ENCODE measurements around the gene OGDHL. TPM values are rescaled to one million over a fixed set of nuclear protein-coding genes. Genes with fewer than 3 reads are reported as not detected.

OGDHL gene
- total RNA-seq, 2 donors from 2014 or later = not detected

DNA sequence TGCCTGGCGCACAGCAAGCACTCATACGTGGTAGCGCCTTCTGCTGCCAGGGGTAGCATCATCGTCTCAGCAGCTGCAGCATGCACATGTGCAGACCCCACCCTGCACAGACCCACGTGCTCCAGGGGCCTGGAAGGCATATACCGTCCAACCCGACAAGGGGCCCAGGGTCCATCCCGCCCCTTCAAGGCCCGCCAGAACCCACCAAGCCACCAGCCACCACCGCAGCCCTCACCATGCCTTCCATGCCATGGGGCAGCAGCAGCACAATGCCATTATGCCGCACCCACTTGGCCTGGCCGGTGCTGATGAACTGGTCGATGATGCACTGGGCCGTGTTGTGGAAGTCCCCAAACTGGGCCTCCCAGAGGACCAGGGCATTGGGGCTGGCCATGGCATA, 22.7 kb downstream of the OGDHL start:
- no peaks in the 10 kb centered on the region for H3K27me3 ChIP-seq (replicated peaks; ENCODE audit: insufficient read depth)
- no peaks in the 10 kb centered on the region for H3K9me3 ChIP-seq
- no peaks in the 10 kb centered on the region for H3K4me1 ChIP-seq (ENCODE audit: control insufficient read depth in 1 of 2, low read depth in 2 of 2)
- H3K36me3 ChIP-seq = no peaks in the 10 kb centered on the region
- H3K27ac ChIP-seq = no peak overlapping the region
- DNase-seq (ENCODE audit: low spot score) (no peak), ATAC-seq (ENCODE audit: insufficient number of reproducible peaks, low FRiP score, low read depth) (no peak)
- TF ChIP-seq, protein P1, sequence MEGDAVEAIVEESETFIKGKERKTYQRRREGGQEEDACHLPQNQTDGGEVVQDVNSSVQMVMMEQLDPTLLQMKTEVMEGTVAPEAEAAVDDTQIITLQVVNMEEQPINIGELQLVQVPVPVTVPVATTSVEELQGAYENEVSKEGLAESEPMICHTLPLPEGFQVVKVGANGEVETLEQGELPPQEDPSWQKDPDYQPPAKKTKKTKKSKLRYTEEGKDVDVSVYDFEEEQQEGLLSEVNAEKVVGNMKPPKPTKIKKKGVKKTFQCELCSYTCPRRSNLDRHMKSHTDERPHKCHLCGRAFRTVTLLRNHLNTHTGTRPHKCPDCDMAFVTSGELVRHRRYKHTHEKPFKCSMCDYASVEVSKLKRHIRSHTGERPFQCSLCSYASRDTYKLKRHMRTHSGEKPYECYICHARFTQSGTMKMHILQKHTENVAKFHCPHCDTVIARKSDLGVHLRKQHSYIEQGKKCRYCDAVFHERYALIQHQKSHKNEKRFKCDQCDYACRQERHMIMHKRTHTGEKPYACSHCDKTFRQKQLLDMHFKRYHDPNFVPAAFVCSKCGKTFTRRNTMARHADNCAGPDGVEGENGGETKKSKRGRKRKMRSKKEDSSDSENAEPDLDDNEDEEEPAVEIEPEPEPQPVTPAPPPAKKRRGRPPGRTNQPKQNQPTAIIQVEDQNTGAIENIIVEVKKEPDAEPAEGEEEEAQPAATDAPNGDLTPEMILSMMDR (IDR thresholded peaks at IDR 0.05) = no peak
- H3K4me3 ChIP-seq = no peak overlapping the region

DNA sequence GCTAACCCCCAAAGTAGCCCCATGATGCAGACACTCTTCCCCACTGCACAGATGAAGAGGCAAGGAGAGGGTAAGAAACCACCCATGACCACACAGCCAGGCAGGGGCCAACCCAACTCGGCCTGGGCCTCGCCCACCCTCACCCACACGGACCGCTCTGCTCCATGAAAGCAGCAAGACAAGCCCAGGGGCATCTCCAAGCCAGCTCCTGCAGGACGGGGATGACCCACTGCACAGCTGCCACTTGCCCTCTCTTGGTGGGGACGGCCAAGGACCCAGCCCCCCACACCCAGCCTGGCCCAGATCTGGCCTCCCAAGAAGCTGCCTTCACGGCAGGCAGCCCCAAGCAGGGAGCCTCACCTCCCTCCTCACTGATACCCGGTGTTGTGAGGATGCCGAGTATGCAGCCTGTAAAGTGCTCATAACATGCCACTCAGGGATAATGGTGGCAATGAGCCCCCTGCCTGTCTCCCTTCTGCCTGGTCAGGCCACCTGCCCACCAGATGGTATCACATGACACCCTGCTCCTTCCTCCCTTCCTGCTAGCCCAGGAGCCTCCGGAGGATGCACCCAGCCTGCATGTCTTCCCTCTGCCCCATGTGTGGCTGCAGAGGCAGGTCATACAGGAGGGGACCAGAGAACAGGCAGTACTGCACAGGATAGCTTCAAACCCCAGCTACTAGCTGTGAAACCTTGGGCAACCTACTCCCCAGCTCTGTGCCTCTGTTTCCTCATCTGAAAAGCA, 23.3 kb downstream of the OGDHL start:
- DNase-seq (ENCODE audit: low spot score) = no peak
- Histone ChIP-seq H3K36me3 (no peaks in the 10 kb centered on the region), H3K9me3 (no peaks in the 10 kb centered on the region), H3K27me3 (replicated peaks; ENCODE audit: insufficient read depth) (no peaks in the 10 kb centered on the region), H3K4me3 (no peak overlapping the region), H3K27ac (no peak overlapping the region), H3K4me1 (ENCODE audit: control insufficient read depth in 1 of 2, low read depth in 2 of 2) (no peaks in the 10 kb centered on the region)
- TF ChIP-seq, protein P1 (IDR thresholded peaks at IDR 0.05) = no peak
- no peak for ATAC-seq (ENCODE audit: insufficient number of reproducible peaks, low FRiP score, low read depth)

DNA sequence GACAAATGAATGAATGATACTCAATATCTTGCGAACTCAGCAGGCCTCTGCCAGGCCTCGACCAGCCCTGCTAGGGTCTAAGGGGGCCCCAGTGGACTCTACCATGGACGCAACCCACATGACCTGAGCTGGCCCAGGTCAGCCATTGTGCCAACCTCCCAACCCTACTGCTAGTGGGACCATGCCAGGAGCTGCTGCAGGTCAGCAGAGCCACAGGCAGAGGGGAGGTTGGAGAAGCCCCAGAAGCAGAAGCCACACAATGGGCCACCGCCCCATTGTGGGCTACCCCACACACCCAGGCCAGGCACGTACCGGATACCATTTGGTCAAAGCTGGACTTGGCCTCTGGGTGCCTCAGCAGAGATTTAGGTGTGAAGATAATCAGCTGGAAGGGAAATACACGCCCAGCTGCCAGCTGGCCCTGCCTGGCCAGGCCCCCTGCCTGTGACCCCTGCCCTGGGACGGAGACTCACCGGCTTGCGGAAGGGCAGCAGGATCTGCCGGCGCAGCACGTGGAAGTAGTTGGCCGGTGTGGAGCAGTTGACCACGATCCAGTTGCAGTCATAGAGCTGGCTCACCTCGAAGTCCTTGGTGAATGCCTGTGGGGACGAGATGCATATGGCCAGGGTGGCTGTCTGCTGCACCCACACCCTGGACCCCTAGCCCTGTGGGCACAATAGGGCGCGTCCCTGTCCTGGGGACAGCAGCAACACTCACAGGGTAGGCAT, 24.5 kb downstream of the OGDHL start:
- Histone ChIP-seq H3K4me1 (ENCODE audit: control insufficient read depth in 1 of 2, low read depth in 2 of 2) (no peaks in the 10 kb centered on the region), H3K4me3 (no peak overlapping the region), H3K27ac (no peak overlapping the region), H3K9me3 (no peaks in the 10 kb centered on the region), H3K27me3 (replicated peaks; ENCODE audit: insufficient read depth) (no peaks in the 10 kb centered on the region), H3K36me3 (no peaks in the 10 kb centered on the region)
- DNase-seq (ENCODE audit: low spot score) = no peak
- TF ChIP-seq, protein P1 (IDR thresholded peaks at IDR 0.05) = no peak
- no peak for ATAC-seq (ENCODE audit: insufficient number of reproducible peaks, low FRiP score, low read depth)

DNA sequence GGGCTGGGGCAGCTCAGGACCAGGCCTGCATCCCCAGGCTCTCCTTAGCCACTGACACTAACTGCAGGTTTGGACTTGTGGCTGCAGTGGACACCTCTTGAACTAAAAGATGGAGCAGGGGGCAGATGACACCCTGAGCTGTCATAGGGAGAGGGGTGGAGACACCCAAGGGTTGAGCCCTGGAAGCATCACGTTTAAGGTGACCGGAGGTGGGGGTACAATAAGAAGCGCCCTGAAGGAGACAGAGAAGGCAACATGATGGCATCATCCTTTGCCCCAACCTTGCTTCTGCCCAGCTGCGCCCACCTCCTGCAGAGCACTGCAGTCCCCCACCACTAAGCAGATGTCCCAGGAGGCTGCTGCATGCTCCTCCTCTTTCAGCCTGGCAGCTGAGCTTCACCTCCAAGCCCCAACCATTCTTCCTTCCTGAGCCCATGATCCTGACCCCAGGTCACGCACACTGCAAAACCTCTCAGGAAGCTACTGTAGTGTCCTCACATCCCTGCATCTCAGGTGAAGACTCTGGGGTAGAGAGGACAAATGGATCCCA, 25.5 kb downstream of the OGDHL start:
- TF ChIP-seq, protein P1 (IDR thresholded peaks at IDR 0.05) = no peak
- H3K9me3 ChIP-seq = no peaks in the 10 kb centered on the region
- H3K4me1 ChIP-seq (ENCODE audit: control insufficient read depth in 1 of 2, low read depth in 2 of 2) = no peaks in the 10 kb centered on the region
- H3K27ac ChIP-seq = no peak overlapping the region
- no peak overlapping the region for H3K4me3 ChIP-seq
- no peaks in the 10 kb centered on the region for H3K36me3 ChIP-seq
- no peak for DNase-seq (ENCODE audit: low spot score)
- H3K27me3 ChIP-seq (replicated peaks; ENCODE audit: insufficient read depth) = no peaks in the 10 kb centered on the region
- no peak for ATAC-seq (ENCODE audit: insufficient number of reproducible peaks, low FRiP score, low read depth)

DNA sequence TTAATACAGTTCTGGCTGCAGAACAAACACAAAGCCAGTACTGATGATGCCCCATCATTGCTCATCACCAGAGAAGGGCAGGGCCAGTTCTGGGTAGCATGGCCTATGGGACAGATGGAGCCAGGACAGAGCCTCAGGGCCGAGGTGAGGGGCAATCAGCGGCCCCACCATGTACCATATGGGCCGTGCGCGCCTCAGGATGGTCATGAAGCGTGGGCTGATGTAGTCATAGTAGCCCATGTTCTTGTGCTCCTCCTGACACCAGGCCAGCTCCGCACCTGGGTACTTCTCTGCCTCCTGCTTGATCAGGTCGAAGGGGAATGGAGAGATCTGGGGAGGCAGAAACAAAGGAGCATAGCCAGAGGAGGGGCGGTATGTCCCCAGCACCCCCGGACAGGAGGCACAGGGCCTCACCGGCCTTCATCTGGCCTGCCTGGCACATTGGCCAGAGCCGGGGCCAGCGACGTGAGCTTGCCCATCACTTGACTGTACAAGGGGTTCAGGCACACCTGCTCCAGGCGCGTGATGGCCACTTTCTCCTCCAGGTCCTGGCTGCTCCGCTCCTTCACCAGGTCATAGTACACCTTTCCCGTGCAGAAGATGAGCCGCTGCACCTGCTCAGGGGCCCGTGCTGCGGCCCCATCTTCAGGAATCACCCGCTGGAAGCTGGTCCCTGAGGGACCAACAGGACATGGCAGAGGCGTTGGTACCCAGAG, 26.1 kb downstream of the OGDHL start:
- no peaks in the 10 kb centered on the region for H3K9me3 ChIP-seq
- no peaks in the 10 kb centered on the region for H3K27me3 ChIP-seq (replicated peaks; ENCODE audit: insufficient read depth)
- no peak overlapping the region for H3K27ac ChIP-seq
- H3K4me3 ChIP-seq = no peak overlapping the region
- TF ChIP-seq, protein P1 (IDR thresholded peaks at IDR 0.05) = no peak
- ATAC-seq (ENCODE audit: insufficient number of reproducible peaks, low FRiP score, low read depth) = no peak
- no peak for DNase-seq (ENCODE audit: low spot score)
- no peaks in the 10 kb centered on the region for H3K4me1 ChIP-seq (ENCODE audit: control insufficient read depth in 1 of 2, low read depth in 2 of 2)
- no peaks in the 10 kb centered on the region for H3K36me3 ChIP-seq
